Mammary epithelial cell (primary cell): Measurements from ENCODE around the gene SLC2A9.

Source experiments
- EZH2 ChIP-seq: IDR thresholded peaks from 2 replicates; pipeline ENCODE4 v1.6.1; 2012; ENCODE audit warnings: low read length, inconsistent platforms, borderline replicate concordance
- TF ChIP-seq, protein P1 (sequence below), 2 donors: IDR thresholded peaks in 1 of 2; conservative IDR thresholded peaks in 1 of 2; 2 replicates each; pipeline ENCODE4 v1.5.1; 2011 to 2012; ENCODE audit warnings: inconsistent platforms in 2 of 2, low read length in 2 of 2, mild to moderate bottlenecking in 2 of 2, control low read depth in 1 of 2, low read depth in 1 of 2; ENCODE audit not compliant: insufficient read depth in 1 of 2; ENCODE audit errors: extremely low read depth in 1 of 2

- TF ChIP-seq, protein P1, sequence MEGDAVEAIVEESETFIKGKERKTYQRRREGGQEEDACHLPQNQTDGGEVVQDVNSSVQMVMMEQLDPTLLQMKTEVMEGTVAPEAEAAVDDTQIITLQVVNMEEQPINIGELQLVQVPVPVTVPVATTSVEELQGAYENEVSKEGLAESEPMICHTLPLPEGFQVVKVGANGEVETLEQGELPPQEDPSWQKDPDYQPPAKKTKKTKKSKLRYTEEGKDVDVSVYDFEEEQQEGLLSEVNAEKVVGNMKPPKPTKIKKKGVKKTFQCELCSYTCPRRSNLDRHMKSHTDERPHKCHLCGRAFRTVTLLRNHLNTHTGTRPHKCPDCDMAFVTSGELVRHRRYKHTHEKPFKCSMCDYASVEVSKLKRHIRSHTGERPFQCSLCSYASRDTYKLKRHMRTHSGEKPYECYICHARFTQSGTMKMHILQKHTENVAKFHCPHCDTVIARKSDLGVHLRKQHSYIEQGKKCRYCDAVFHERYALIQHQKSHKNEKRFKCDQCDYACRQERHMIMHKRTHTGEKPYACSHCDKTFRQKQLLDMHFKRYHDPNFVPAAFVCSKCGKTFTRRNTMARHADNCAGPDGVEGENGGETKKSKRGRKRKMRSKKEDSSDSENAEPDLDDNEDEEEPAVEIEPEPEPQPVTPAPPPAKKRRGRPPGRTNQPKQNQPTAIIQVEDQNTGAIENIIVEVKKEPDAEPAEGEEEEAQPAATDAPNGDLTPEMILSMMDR (conservative IDR thresholded peaks at IDR 0.05 in 1 of 2, IDR thresholded peaks at IDR 0.05 in 1 of 2; ENCODE audit: extremely low read depth in 1 of 2, insufficient read depth in 1 of 2, low read depth in 1 of 2, low read length in 2 of 2): no peak
- no peak for TF ChIP-seq EZH2
Measured at GRCh38 chr4:9891740-9892139, 129.6 kb downstream of the SLC2A9 start.
